Mucosa of descending colon (tissue), 3 donors: ENCODE measurements around the gene PTGDS. TPM values are rescaled to one million over a fixed set of nuclear protein-coding genes. Genes with fewer than 3 reads are reported as not detected.

ENCODE experiments used
- ATAC-seq: fragments of 200-7000 bp; cut with Tn5 transposase; one replicate; pipeline ENCODE4 v1.9.1; 2020; ENCODE audit warnings: mild to moderate bottlenecking, moderate library complexity
- DNase-seq, 3 donors: peaks; one replicate each; pipeline ENCODE4 v3.0.0-alpha.2; 2020
- H3K36me3 ChIP-seq: fragments of 200-600 bp; one replicate; pipeline ENCODE4 v1.8.0; 2021; ENCODE audit warnings: low read depth, mild to moderate bottlenecking
- H3K4me1 ChIP-seq: fragments of 200-600 bp; one replicate; pipeline ENCODE4 v1.8.0; 2021; ENCODE audit warnings: low read depth, mild to moderate bottlenecking
- H3K4me3 ChIP-seq: fragments of 200-600 bp; one replicate; pipeline ENCODE4 v1.8.0; 2021; ENCODE audit warnings: mild to moderate bottlenecking
- H3K9me3 ChIP-seq: fragments of 200-600 bp; one replicate; pipeline ENCODE4 v1.8.0; 2021; ENCODE audit warnings: mild to moderate bottlenecking
- CTCF ChIP-seq: fragments of 200-600 bp; IDR thresholded peaks from one replicate; pipeline ENCODE4 v1.8.0; 2022; ENCODE audit warnings: antibody characterized with exemption, mild to moderate bottlenecking
- intact Hi-C, 2 donors: fragments of 100-400 bp; cut with DNase I in 1 of 2; cut with micrococcal nuclease in 1 of 2; formaldehyde crosslinking; loops; one replicate each; pipeline versions ENCODE4 v1.11.0 to v1.11.1; 2022; cut with DNase I, micrococcal nuclease
- total RNA-seq, 3 donors: library from RNA; stranded (reverse); fragmentation: NEBNext Ultra II Directional in 2 of 3; extraction: Animal tissue kit (Norgen Biotek cat#: 25700) in 2 of 3; gene quantifications; one replicate each; pipeline versions ENCODE4 v1.2.1 to v1.2.4, GENCODE V29; 2021 to 2023
- donor health status: DM: no; HTN: no; CAD: no; lungs with moderate emphysema.
- donor health status: DM: no; HTN: no; CAD: no.
- donor health status: DM: no; HTN: yes; CAD: no.

PTGDS gene
- total RNA-seq, 3 donors from 2014 or later = 2.5 to 45.4 (median 16.1) TPM

GRCh38 chr9:136949817-136950655 is 27.3 kb upstream of the PTGDS start:
- H3K36me3 ChIP-seq = no peaks in the 10 kb centered on the region
- DNase-seq (peak; percentile 99), ATAC-seq (peak; percentile 90)
- intact Hi-C loops = no loop called here
- peak overlapping the region; percentile 18 for H3K4me3 ChIP-seq
- H3K4me1 ChIP-seq = peaks cover 38% of the 10 kb centered on the region
- H3K9me3 ChIP-seq = no peaks in the 10 kb centered on the region
- no peak for TF ChIP-seq CTCF

- Histone ChIP-seq H3K4me3 (no peak overlapping the region), H3K4me1 (peaks cover 38% of the 10 kb centered on the region), H3K9me3 (no peaks in the 10 kb centered on the region), H3K36me3 (no peaks in the 10 kb centered on the region)
- peak; percentile 16 for ATAC-seq
- peak in 1 of 3 donors; percentile 44 for DNase-seq
- intact Hi-C loops = no loop called here
- TF ChIP-seq CTCF = no peak
Observed at GRCh38 chr9:136950656-136951276, 26.5 kb upstream of the PTGDS start.

GRCh38 chr9:136951541-136952320 is 25.6 kb upstream of the PTGDS start, which contains the start of gene LCN12:
TSS of gene LCN12 (plus strand) at chr9:136952273. CDS start at chr9:136952328, 55 bp downstream.
- no peaks in the 10 kb centered on the region for H3K36me3 ChIP-seq
- no peak for TF ChIP-seq CTCF
- intact Hi-C loops = no loop called here
- no peak within 1 kb of the TSS for H3K4me3 ChIP-seq
- ATAC-seq (no peak), DNase-seq (peak; percentile 47 to 63 (median 55))
- H3K4me1 ChIP-seq = peaks cover 38% of the 10 kb centered on the region
- no peaks in the 10 kb centered on the region for H3K9me3 ChIP-seq

- intact Hi-C loops = no loop called here
- peaks cover 38% of the 10 kb centered on the region for H3K4me1 ChIP-seq
- H3K36me3 ChIP-seq = no peaks in the 10 kb centered on the region
- ATAC-seq (no peak), DNase-seq (peak in 1 of 3 donors; percentile 54)
- H3K4me3 ChIP-seq = no peak overlapping the region
- TF ChIP-seq CTCF = no peak
- H3K9me3 ChIP-seq = no peaks in the 10 kb centered on the region
Observed at GRCh38 chr9:136952321-136952850, 24.9 kb upstream of the PTGDS start.
